Stimulated activated CD4-positive, alpha-beta T cell treated with anti-CD3 and anti-CD28 coated beads, TNF-alpha, amount 100 ng/mL, for 24 hours (primary cell): ENCODE data around the gene GPN3.
"Not testable (repeated sequence)": the region's sequence is repeated elsewhere in the genome, so short reads cannot be mapped to it uniquely, and the experiment has no call there.

ENCODE experiments used
- DNase-seq, 3 experiments: peaks; one replicate each; pipeline ENCODE4 v3.0.0-alpha.2; 2020; ENCODE audit warnings: low read depth in 3 of 3

Gene GPN3

GRCh38 chr12:110468214-110469048, at the start of gene GPN3, which contains the start of gene FAM216A:
TSS of gene GPN3 (minus strand) at chr12:110468257. CDS start at chr12:110468203, 54 bp downstream.
TSS of gene FAM216A (plus strand) at chr12:110468845. CDS start at chr12:110468876, 31 bp downstream.
- peak; percentile 85 to 93 (median 93) for DNase-seq

- DNase-seq = no peak
Measured at GRCh38 chr12:110516995-110517394, 48.9 kb upstream of the GPN3 start.

GRCh38 chr12:110514363-110514762, 46.3 kb upstream of the GPN3 start:
- no peak for DNase-seq

- DNase-seq = no peak
Measured at GRCh38 chr12:110513842-110514241, 45.8 kb upstream of the GPN3 start.

GRCh38 chr12:110508071-110508586, 40.1 kb upstream of the GPN3 start:
- no peak for DNase-seq

GRCh38 chr12:110505332-110505731, 37.3 kb upstream of the GPN3 start:
- no peak for DNase-seq

GRCh38 chr12:110503432-110503831, 35.4 kb upstream of the GPN3 start:
- DNase-seq = no peak

GRCh38 chr12:110501752-110502738, 34.0 kb upstream of the GPN3 start, which contains the start of the genes RAD9B and VPS29:
TSS of gene RAD9B (plus strand) at chr12:110502331. CDS start at chr12:110502338, 7 bp downstream.
TSS of gene VPS29 (minus strand) at chr12:110502111. CDS start at chr12:110502051, 60 bp downstream.
- peak; percentile 96 to 99 (median 98) for DNase-seq

GRCh38 chr12:110501399-110501751, 33.3 kb upstream of the GPN3 start:
- peak in 1 of 3 experiments; percentile 23 for DNase-seq

- no peak for DNase-seq
Measured at GRCh38 chr12:110498984-110499706, 31.1 kb upstream of the GPN3 start.

- DNase-seq = no peak
Measured at GRCh38 chr12:110475426-110475825, 7.4 kb upstream of the GPN3 start.

GRCh38 chr12:110467847-110468213, 227 bp downstream of the GPN3 start:
- no peak for DNase-seq

- no peak for DNase-seq
Measured at GRCh38 chr12:110466791-110467190, 1.3 kb downstream of the GPN3 start.

GRCh38 chr12:110465765-110466164, 2.3 kb downstream of the GPN3 start:
- not testable (repeated sequence) for DNase-seq

- DNase-seq = no peak
Measured at GRCh38 chr12:110465024-110465423, 3.0 kb downstream of the GPN3 start.

- not testable (repeated sequence) for DNase-seq
Measured at GRCh38 chr12:110461189-110461588, 6.9 kb downstream of the GPN3 start.

GRCh38 chr12:110458756-110459155, 9.3 kb downstream of the GPN3 start:
- DNase-seq = no peak

GRCh38 chr12:110453569-110454296, 14.3 kb downstream of the GPN3 start:
- DNase-seq = no peak

GRCh38 chr12:110451263-110451662, 16.8 kb downstream of the GPN3 start:
- DNase-seq = no peak

- DNase-seq = peak; percentile 89 to 95 (median 90)
Measured at GRCh38 chr12:110449799-110450497, 18.1 kb downstream of the GPN3 start, which contains the start of gene ARPC3. TSS of gene ARPC3 (minus strand) at chr12:110450337. CDS start at chr12:110450260, 77 bp downstream.
